Tibial nerve (tissue), 4 donors: ENCODE measurements around the gene HDDC3. TPM values are rescaled to one million over a fixed set of nuclear protein-coding genes. Genes with fewer than 3 reads are reported as not detected.

Experiments
- DNase-seq, 2 donors: peaks; one replicate each; pipeline ENCODE4 v3.0.0-alpha.2; 2019; ENCODE audit warnings: low spot score in 2 of 2
- H3K27ac ChIP-seq, 4 donors: fragments of 200-600 bp; sonication (generic) in 3 of 4; one replicate each; pipeline ENCODE4 v1.5.1; 2017 to 2019; ENCODE audit warnings: mild to moderate bottlenecking in 1 of 4
- H3K27me3 ChIP-seq, 2 donors: fragments of 200-600 bp; sonication (generic) in 1 of 2; one replicate each; pipeline versions ENCODE4 v1.5.1 to v1.6.0; 2017 to 2019
- H3K36me3 ChIP-seq, 3 donors: fragments of 200-600 bp; sonication (generic); one replicate each; pipeline ENCODE4 v1.5.1; 2018 to 2019
- H3K4me1 ChIP-seq, 4 donors: fragments of 200-600 bp; sonication (generic) in 3 of 4; one replicate each; pipeline ENCODE4 v1.5.1; 2017 to 2019
- H3K4me3 ChIP-seq, 4 donors: fragments of 200-600 bp; sonication (generic) in 3 of 4; one replicate each; pipeline ENCODE4 v1.5.1; 2017 to 2019; ENCODE audit warnings: mild to moderate bottlenecking in 1 of 4, moderate library complexity in 1 of 4
- H3K9me3 ChIP-seq, 4 donors: fragments of 200-600 bp; sonication (generic) in 3 of 4; one replicate each; pipeline ENCODE4 v1.5.1; 2017 to 2019
- EP300 ChIP-seq, 2 donors: sonication (generic); formaldehyde crosslinking; IDR thresholded peaks; one replicate each; pipeline ENCODE4 v1.6.1; 2017; ENCODE audit warnings: antibody characterized with exemption in 2 of 2, mild to moderate bottlenecking in 1 of 2
- POLR2A ChIP-seq, 2 donors: fragments of 450-650 bp; IDR thresholded peaks; one replicate each; pipeline ENCODE4 v1.6.1; 2017; ENCODE audit warnings: antibody characterized with exemption in 2 of 2, mild to moderate bottlenecking in 2 of 2, moderate library complexity in 2 of 2
- WGBS, 2 donors: methylation state at CpG; one replicate each; pipeline ENCODE4 v1.1.5; 2018; 5-methylcytosine and 5-hydroxymethylcytosine counted together
- small RNA-seq: library from RNA; depleted of rRNA; stranded (forward); fragments of <200 nt; gene quantifications from one replicate; pipeline ENCODE3, GENCODE V24; 2016
- total RNA-seq, 4 donors: library from RNA; depleted of rRNA; stranded (reverse); fragments of >200 nt; gene quantifications; one replicate each; pipeline ENCODE4 v1.1.0, GENCODE V29; 2016
- TF ChIP-seq, protein P1 (sequence below), 5 experiments: fragments of 200-600 bp in 3 of 5; fragments of 450-650 bp in 2 of 5; sonication (generic) in 3 of 5; IDR thresholded peaks; one replicate each; pipeline ENCODE4 v1.5.1; 2016 to 2019; ENCODE audit warnings: antibody characterized with exemption in 5 of 5, mild to moderate bottlenecking in 3 of 5, moderate library complexity in 2 of 5

Gene HDDC3
- total RNA-seq, 4 donors from 2014 or later, result 16.5 to 22.5 (median 18.7) TPM

DNA sequence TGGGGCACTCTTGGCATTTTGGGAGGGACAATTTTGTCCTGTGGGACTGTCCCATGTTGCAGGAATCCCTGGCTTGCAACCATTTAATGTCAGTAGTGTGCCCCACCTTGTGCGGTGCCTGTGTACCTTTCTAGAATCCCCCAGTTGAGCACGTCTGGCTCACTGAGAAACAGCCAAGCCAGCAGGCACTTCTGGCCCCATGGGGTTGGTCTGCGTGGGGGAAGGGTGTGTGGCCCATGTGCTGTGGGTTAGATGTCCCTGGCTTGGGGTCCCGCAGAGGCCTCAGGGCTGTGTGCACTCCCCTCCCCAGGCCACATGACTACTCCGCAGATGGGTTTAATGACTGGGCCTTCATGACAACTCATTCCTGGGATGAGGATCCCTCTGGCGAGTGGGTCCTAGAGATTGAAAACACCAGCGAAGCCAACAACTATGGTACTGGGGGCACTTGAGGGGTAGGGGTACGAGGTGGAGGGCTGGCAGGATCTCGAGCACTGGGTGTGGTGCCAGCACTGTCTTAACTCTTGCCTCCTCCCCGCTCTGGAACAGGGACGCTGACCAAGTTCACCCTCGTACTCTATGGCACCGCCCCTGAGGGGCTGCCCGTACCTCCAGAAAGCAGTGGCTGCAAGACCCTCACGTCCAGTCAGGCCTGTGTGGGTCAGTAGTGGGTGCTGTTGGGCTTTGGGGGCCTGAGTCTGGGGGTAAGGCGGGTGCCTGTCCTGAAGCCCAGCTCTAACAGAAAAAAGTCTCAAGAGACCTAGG lies 51.8 kb downstream of the HDDC3 start:
- 84 to 93% methylated on average over 13 to 16 of the region's 16 CpGs for WGBS, 2 donors
- no peaks in the 10 kb centered on the region for H3K27me3 ChIP-seq
- no peak overlapping the region for H3K27ac ChIP-seq
- DNase-seq, result no peak
- TF ChIP-seq EP300 (IDR thresholded peaks at IDR 0.05), result no peak
- no peak for TF ChIP-seq POLR2A (IDR thresholded peaks at IDR 0.05)
- TF ChIP-seq, protein P1, sequence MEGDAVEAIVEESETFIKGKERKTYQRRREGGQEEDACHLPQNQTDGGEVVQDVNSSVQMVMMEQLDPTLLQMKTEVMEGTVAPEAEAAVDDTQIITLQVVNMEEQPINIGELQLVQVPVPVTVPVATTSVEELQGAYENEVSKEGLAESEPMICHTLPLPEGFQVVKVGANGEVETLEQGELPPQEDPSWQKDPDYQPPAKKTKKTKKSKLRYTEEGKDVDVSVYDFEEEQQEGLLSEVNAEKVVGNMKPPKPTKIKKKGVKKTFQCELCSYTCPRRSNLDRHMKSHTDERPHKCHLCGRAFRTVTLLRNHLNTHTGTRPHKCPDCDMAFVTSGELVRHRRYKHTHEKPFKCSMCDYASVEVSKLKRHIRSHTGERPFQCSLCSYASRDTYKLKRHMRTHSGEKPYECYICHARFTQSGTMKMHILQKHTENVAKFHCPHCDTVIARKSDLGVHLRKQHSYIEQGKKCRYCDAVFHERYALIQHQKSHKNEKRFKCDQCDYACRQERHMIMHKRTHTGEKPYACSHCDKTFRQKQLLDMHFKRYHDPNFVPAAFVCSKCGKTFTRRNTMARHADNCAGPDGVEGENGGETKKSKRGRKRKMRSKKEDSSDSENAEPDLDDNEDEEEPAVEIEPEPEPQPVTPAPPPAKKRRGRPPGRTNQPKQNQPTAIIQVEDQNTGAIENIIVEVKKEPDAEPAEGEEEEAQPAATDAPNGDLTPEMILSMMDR (IDR thresholded peaks at IDR 0.05), result no peak
- peaks cover 0 to 35% (median 28%) of the 10 kb centered on the region in 4 donors for H3K4me1 ChIP-seq
- H3K36me3 ChIP-seq, result peaks cover 0 to 72% (median 39%) of the 10 kb centered on the region in 3 donors
- no peak overlapping the region for H3K4me3 ChIP-seq
- H3K9me3 ChIP-seq, result no peaks in the 10 kb centered on the region

Small RNAs within 50 kb of the gene (small RNA-seq; reads per million reads assigned to genes)
- gene RF00019, result not detected

Other genes starting within 250 kb of the HDDC3 start
- gene BLM, start 215.2 kb downstream of the HDDC3 start, total RNA-seq, result 1 to 10 TPM in 2 of 4 donors, under 1 TPM in 2; 0.66 to 9.6 (median 1.0) TPM
- 10 to 100 TPM; 28.7 to 71.1 (median 42.4) TPM for gene FURIN, start 64.0 kb downstream of the HDDC3 start, total RNA-seq
- 100 to 1,000 TPM in 1 of 4 donors, 10 to 100 TPM in 3; 62.0 to 183 (median 72.1) TPM for gene FES, start 48.0 kb downstream of the HDDC3 start, total RNA-seq
- gene MAN2A2, start 29.2 kb downstream of the HDDC3 start, total RNA-seq, result 100 to 1,000 TPM in 3 of 4 donors, 10 to 100 TPM in 1; 83.5 to 178 (median 128) TPM
- 10 to 100 TPM; 47.7 to 64.2 (median 58.4) TPM for gene UNC45A, start 2.7 kb upstream of the HDDC3 start, total RNA-seq
- 10 to 100 TPM in 3 of 4 donors, 1 to 10 TPM in 1; 8.7 to 15.9 (median 12.5) TPM for gene RCCD1, start 22.3 kb upstream of the HDDC3 start, total RNA-seq
- gene PRC1, start 62.0 kb upstream of the HDDC3 start, total RNA-seq, result 10 to 100 TPM; 12.1 to 31.0 (median 14.9) TPM
- 10 to 100 TPM in 2 of 4 donors, 1 to 10 TPM in 2; 8.7 to 10.9 (median 10.1) TPM for gene VPS33B, start 90.0 kb upstream of the HDDC3 start, total RNA-seq
- gene SV2B, start 167.7 kb upstream of the HDDC3 start, total RNA-seq, result 10 to 100 TPM in 3 of 4 donors, 1 to 10 TPM in 1; 8.3 to 20.5 (median 17.1) TPM